ENCODE results near the gene DHX16.

- TF ChIP-seq CTCF (IDR thresholded peaks at IDR 0.05) (no peak), POLR2A (IDR thresholded peaks at IDR 0.05) (peak in 1 of 2 donors; percentile 37)
Observed at GRCh38 chr6:30690403-30691207, 17.8 kb upstream of the DHX16 start, which contains the start of gene NRM.

Measured in uterus (tissue), 2 donors.